CMK (cell line): ENCODE measurements around the gene MBD2.
"Not testable (repeated sequence)": the region's sequence is repeated elsewhere in the genome, so short reads cannot be mapped to it uniquely, and the experiment has no call there.

Experiments used
- DNase-seq: peaks from one replicate; pipeline ENCODE4 v3.0.0-alpha.2; 2010; ENCODE audit warnings: low read depth

Gene MBD2

GRCh38 chr18:54238173-54238936, 13.9 kb upstream of the MBD2 start:
- no peak for DNase-seq

GRCh38 chr18:54235871-54236270, 11.4 kb upstream of the MBD2 start:
- no peak for DNase-seq

- no peak for DNase-seq
Measured at GRCh38 chr18:54233747-54234146, 9.3 kb upstream of the MBD2 start.

- DNase-seq = no peak
Measured at GRCh38 chr18:54233228-54233625, 8.8 kb upstream of the MBD2 start.

GRCh38 chr18:54232485-54233227, 8.2 kb upstream of the MBD2 start:
- DNase-seq = no peak

GRCh38 chr18:54229421-54230059, 5.1 kb upstream of the MBD2 start:
- no peak for DNase-seq

- DNase-seq = no peak
Measured at GRCh38 chr18:54228364-54228763, 3.9 kb upstream of the MBD2 start.

GRCh38 chr18:54223568-54224241, 764 bp downstream of the MBD2 start:
- DNase-seq = no peak

GRCh38 chr18:54222922-54223567, 1.4 kb downstream of the MBD2 start:
- no peak for DNase-seq

GRCh38 chr18:54220406-54220805, 4.1 kb downstream of the MBD2 start:
- DNase-seq = no peak

GRCh38 chr18:54218803-54219202, 5.7 kb downstream of the MBD2 start:
- not testable (repeated sequence) for DNase-seq

- DNase-seq = no peak
Measured at GRCh38 chr18:54218299-54218698, 6.2 kb downstream of the MBD2 start.

- DNase-seq = no peak
Measured at GRCh38 chr18:54217624-54218023, 6.8 kb downstream of the MBD2 start.

- no peak for DNase-seq
Measured at GRCh38 chr18:54215069-54215468, 9.4 kb downstream of the MBD2 start.

- no peak for DNase-seq
Measured at GRCh38 chr18:54210463-54210862, 14.0 kb downstream of the MBD2 start.

GRCh38 chr18:54209471-54210180, 14.8 kb downstream of the MBD2 start:
- DNase-seq = no peak

GRCh38 chr18:54206447-54206846, 18.0 kb downstream of the MBD2 start:
- no peak for DNase-seq

- DNase-seq = no peak
Measured at GRCh38 chr18:54205959-54206358, 18.5 kb downstream of the MBD2 start.

- not testable (repeated sequence) for DNase-seq
Measured at GRCh38 chr18:54205448-54205847, 19.0 kb downstream of the MBD2 start.

- DNase-seq = no peak
Measured at GRCh38 chr18:54204883-54205282, 19.6 kb downstream of the MBD2 start.

GRCh38 chr18:54203914-54204313, 20.6 kb downstream of the MBD2 start:
- DNase-seq = no peak
